HG02870 (cell line): ENCODE results near the gene MRPS33.
"Not testable (repeated sequence)": the region's sequence is repeated elsewhere in the genome, so short reads cannot be mapped to it uniquely, and the experiment has no call there.

Experiments
- ATAC-seq: cut with Tn5 transposase; IDR thresholded peaks from one replicate; pipeline ENCODE4 v1.9.1; 2021; ENCODE audit warnings: mild to moderate bottlenecking, moderate library complexity; ENCODE audit not compliant: unreplicated experiment

The MRPS33 gene

GRCh38 chr7:140956997-140957396, 57.8 kb downstream of the MRPS33 start:
- not testable (repeated sequence) for ATAC-seq
